Measurements from ENCODE around the gene PRKCE.

- TF ChIP-seq CTCF (IDR thresholded peaks at IDR 0.05) (no peak), TAF1 (IDR thresholded peaks at IDR 0.05; ENCODE audit: borderline replicate concordance, low read depth, low read length) (no peak), NRF1 (IDR thresholded peaks at IDR 0.05; ENCODE audit: low read depth, low read length) (no peak), TEAD4 (IDR thresholded peaks at IDR 0.05; ENCODE audit: borderline replicate concordance, insufficient read depth) (0 out of 2 replicates have a peak, but pooled peaks have one; percentile 35), REST (IDR thresholded peaks at IDR 0.05; ENCODE audit: low read depth, low read length) (no peak), EP300 (IDR thresholded peaks at IDR 0.05; ENCODE audit: borderline replicate concordance in 1 of 2, low read depth in 1 of 2, low read length in 1 of 2) (peak in 1 of 2 experiments; percentile 52; a peak in 2 of 4 replicates), RAD21 (IDR thresholded peaks at IDR 0.05; ENCODE audit: low read length) (no peak)
Observed at GRCh38 chr2:45964906-45965305, 313.4 kb downstream of the PRKCE start.

Measured in SK-N-SH (cell line).